Loucy (cell line): ENCODE measurements around the gene FOXA1.

Experiments used
- CTCF ChIP-seq: fragments of 200-600 bp; sonication (generic); conservative IDR thresholded peaks from 2 replicates; pipeline ENCODE4 v1.5.1; 2014; ENCODE audit warnings: mild to moderate bottlenecking, antibody characterized with exemption, low read length
- EZH2phosphoT487 ChIP-seq: fragments of 200-600 bp; IDR thresholded peaks from 2 replicates; pipeline ENCODE4 v1.6.1; 2018; ENCODE audit warnings: antibody characterized with exemption, mild to moderate bottlenecking, moderate library complexity, borderline replicate concordance

GRCh38 chr14:37591311-37591940, 3.6 kb downstream of the FOXA1 start:
- TF ChIP-seq CTCF (no peak), EZH2phosphoT487 (no peak)
